Measurements from ENCODE around the gene BSG. TPM values are rescaled to one million over a fixed set of nuclear protein-coding genes. Genes with fewer than 3 reads are reported as not detected.

Gene BSG
- total RNA-seq, 2 donors from 2014 or later, result 751 to 1,370 TPM

DNA sequence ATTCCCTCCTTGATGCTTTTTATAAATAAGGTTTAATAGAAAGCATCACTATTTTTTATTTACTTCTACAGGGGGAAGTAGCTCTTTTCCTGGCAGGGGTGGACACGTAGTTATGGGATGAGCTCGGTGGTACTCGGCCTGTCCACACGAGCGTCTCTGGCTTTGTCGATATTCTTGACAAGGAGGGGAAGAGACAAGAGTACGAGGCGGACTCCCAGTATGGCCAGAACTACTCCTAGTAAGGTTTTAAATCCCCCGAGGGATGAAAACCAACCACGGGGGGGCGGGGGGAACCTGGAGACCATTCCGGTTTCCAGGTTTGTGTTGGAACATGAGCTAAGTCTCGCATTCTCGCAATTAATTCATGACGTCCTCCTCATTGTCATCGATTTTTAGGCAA, 5.6 kb upstream of the BSG start:
- no peak for ATAC-seq
- no peak for DNase-seq
- intact Hi-C loops (cut with DNase I, micrococcal nuclease), result no loop called here

GRCh38 chr19:567296-567900, 5.0 kb upstream of the BSG start:
- ATAC-seq, result no peak
- no peak for DNase-seq
- intact Hi-C loops (cut with DNase I, micrococcal nuclease), result no loop called here

- DNase-seq (peak in 1 of 2 donors; percentile 38), ATAC-seq (no peak)
- intact Hi-C loops (cut with DNase I, micrococcal nuclease), result no loop called here
Observed at GRCh38 chr19:570251-570686, 2.1 kb upstream of the BSG start.

- DNase-seq, result peak; percentile 66 to 75
- peak; percentile 37 for ATAC-seq
- intact Hi-C loops (cut with DNase I, micrococcal nuclease), result no loop called here
Observed at GRCh38 chr19:570937-571565, 1.3 kb upstream of the BSG start.

- DNase-seq (no peak), ATAC-seq (peak; percentile 26)
- intact Hi-C loops (cut with DNase I, micrococcal nuclease), result no loop called here
Observed at GRCh38 chr19:571566-571974, 826 bp upstream of the BSG start.

- ATAC-seq (peak; percentile 28), DNase-seq (peak; percentile 62 to 69)
- intact Hi-C loops (cut with DNase I, micrococcal nuclease), result no loop called here
Observed at GRCh38 chr19:572743-573518, 535 bp downstream of the BSG start.

DNA sequence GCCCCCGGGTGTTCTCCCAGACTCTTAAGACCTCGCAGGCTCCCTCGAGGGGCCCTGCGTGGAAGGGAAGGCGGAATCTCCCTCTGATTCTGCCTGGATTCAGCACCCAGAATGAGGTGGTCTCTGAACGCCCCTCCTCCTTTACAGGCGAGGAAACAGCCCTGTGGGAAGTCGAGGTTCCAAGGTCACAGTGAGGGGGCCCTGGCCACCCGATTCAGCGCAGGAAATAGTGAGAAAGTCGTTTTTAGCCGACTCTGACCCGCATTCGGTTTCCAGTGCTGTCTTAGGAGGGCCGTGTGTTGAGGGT, 1.1 kb downstream of the BSG start:
- intact Hi-C loops (cut with DNase I, micrococcal nuclease), result no loop called here
- ATAC-seq, result no peak

GRCh38 chr19:574658-575526, 2.5 kb downstream of the BSG start:
- ATAC-seq, result peak; percentile 9
- intact Hi-C loops (cut with DNase I, micrococcal nuclease), result no loop called here
- peak in 1 of 2 donors; percentile 45 for DNase-seq

More for the DNA sequence above, 1.1 kb downstream of the BSG start:
- DNase-seq, result no peak

DNA sequence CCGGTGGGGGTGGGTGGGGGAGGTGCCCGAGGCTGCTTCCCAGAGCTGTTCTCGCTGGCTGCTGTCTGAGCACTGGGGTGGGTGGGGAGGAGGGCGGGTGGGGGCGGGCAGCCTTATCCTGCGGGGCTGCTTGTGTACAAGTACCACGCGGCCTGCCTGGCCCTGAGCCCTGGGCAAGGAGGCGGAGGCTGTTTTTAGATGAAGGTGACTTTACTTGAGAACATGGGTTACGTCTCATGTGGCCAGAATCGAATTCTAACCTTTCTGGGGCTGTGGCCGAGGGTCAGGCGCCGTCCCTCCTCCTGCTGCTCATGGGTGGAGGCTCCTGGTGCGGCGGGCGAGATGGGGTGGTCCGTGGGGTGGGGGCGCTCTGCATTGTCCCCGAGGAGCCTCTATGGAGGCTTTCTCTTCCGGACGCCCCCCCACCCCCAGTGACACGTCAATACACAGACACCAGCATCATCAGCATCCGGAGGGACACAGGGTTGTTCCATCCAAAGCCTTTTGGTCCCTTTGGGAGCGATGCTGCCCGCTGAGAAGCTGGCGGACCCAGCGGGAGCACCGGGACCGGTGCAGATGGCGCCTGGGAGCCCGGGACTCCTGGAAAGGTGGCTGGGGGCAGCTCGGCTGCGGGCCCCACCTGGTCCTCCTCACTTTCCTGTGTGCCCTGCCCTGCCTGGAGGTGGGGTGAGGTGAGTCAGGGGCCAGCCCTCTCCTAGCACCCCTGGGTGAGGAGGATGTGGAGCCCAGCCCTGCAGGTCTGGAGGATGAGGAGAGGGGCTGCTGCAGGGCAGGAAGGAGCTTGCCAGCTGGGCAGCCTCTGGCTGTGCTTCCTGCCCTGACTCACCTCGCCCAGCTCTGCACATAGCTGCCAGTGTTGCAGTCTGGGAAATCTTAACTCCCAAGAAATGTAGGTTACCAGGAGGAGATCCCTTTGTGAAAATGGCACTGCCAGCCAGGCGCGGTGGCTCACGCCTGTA, 3.4 kb downstream of the BSG start:
- ATAC-seq (no peak), DNase-seq (peak in 1 of 2 donors; percentile 59)
- intact Hi-C loops (cut with DNase I, micrococcal nuclease), result no loop called here

- no peak for DNase-seq
- intact Hi-C loops (cut with DNase I, micrococcal nuclease), result no loop called here
- no peak for ATAC-seq
Observed at GRCh38 chr19:576768-577438, 4.5 kb downstream of the BSG start.

DNA sequence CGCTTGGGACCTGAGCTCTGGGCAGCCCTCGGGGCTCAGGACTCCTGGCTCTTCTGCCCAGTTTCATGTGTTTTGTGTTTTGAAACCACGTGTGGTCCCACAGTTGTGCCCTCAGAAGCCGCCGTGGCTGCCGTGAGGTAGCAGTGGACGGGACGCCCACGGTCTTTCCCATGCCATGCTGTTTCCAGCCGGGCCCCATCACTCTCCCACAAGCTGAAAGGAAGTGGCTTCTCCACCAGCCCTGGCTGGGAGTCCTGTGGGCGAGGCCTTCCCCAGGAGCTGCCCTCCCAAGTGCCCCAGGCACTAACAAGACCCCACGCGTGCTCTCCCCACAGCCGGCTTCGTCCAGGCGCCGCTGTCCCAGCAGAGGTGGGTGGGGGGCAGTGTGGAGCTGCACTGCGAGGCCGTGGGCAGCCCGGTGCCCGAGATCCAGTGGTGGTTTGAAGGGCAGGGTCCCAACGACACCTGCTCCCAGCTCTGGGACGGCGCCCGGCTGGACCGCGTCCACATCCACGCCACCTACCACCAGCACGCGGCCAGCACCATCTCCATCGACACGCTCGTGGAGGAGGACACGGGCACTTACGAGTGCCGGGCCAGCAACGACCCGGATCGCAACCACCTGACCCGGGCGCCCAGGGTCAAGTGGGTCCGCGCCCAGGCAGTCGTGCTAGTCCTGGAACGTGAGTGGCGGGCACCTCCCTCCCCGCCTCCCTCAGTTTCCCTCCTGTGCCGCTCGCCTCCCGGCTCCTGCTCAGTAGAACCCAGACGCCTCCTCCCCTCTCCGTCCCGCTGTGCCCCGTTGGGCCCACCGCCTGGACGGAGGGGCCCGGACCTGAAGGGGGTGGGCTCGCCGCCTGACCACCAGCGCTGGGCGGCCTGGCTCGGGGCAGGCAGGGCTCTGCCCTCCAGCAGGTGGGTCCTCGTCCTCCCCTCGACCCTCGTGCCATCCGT, 5.3 kb downstream of the BSG start:
- DNase-seq, result no peak
- no peak for ATAC-seq
- intact Hi-C loops (cut with DNase I, micrococcal nuclease), result no loop called here

- DNase-seq, result no peak
- intact Hi-C loops (cut with DNase I, micrococcal nuclease), result no loop called here
- ATAC-seq, result no peak
Observed at GRCh38 chr19:579111-579841, 6.9 kb downstream of the BSG start.

- intact Hi-C loops (cut with DNase I, micrococcal nuclease), result loop anchor here in 1 of 2 donors (10.0 kb wide), 1 partner anchor 155 kb away; no protein-coding TSS in a partner anchor
- no peak for DNase-seq
- no peak for ATAC-seq
Observed at GRCh38 chr19:579842-580155, 7.4 kb downstream of the BSG start.

- intact Hi-C loops (cut with DNase I, micrococcal nuclease), result loop anchor here in 1 of 2 donors (10.0 kb wide), 1 partner anchor 154 kb away; no protein-coding TSS in a partner anchor
- ATAC-seq, result no peak
- no peak for DNase-seq
Observed at GRCh38 chr19:580274-580835, 8.0 kb downstream of the BSG start.

GRCh38 chr19:581399-582111, 9.2 kb downstream of the BSG start:
- intact Hi-C loops (cut with DNase I, micrococcal nuclease), result loop anchor here in 1 of 2 donors (10.0 kb wide), 1 partner anchor 153 kb away; no protein-coding TSS in a partner anchor
- ATAC-seq (no peak), DNase-seq (no peak)

Measured in left colon (tissue), 2 donors.